NCI-H510A treated with DMSO at 0.1 percent for 48 hours (cell line): ENCODE results near the gene SCNN1B.

Source experiments
- DNase-seq: peaks from one replicate; lab custom pipeline; 2025; lab: John Stamatoyannopoulos, UW

Gene SCNN1B

GRCh38 chr16:23407436-23408127 is 105.5 kb downstream of the SCNN1B start:
- no peak for DNase-seq

GRCh38 chr16:23408242-23408822 is 106.2 kb downstream of the SCNN1B start:
- DNase-seq: no peak

GRCh38 chr16:23408823-23409298 is 106.8 kb downstream of the SCNN1B start:
- peak; percentile 32 for DNase-seq

GRCh38 chr16:23409522-23409921 is 107.4 kb downstream of the SCNN1B start:
- DNase-seq: no peak

- peak; percentile 47 for DNase-seq
Measured at GRCh38 chr16:23410176-23410575, 108.1 kb downstream of the SCNN1B start.

DNA sequence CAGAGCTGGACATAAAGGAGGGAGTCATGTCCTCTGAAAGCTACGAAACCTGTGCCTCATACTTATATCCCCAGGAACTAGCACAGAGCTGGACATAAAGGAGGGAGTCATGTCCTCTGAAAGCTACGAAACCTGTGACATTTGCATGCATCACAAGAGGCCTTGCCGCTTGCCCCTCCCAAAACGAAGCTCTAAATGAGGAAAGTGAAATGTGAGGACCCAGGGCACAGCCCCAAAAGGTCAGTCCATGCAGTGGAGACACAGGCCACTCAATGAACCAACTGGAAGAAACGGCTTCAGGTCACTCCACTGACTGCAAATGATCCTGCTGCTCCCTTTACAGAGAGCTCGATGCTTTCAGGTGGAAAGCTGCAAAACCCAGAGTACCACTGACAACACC is 112.6 kb downstream of the SCNN1B start:
- DNase-seq: no peak

GRCh38 chr16:23416816-23417215 is 114.7 kb downstream of the SCNN1B start:
- no peak for DNase-seq

GRCh38 chr16:23420011-23420410 is 117.9 kb downstream of the SCNN1B start:
- no peak for DNase-seq

DNA sequence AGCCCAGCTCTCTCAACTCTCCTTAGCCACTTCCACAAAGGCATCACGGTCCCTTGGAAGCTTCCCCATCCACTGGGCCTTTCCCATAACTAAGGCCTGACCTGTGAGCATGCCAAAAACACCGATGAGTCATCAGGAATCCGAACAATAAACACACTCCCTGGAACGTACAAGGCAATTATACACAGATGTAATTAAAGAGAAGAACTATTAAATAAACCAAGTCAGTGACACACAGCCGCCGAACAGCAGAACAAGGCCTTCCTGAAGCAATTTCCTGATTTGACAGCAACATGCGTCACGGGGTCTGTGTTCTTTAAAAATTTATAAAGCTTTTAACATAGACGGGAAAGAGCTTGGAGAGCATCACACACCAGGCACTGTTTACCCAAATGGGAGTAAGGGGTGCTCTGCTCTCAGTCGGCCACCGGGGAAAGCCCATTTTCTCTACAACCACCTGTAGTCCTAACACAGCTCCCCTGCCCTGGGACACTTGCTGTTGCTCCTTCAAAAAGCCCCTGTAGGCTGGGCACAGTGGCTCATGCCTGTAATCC is 121.5 kb downstream of the SCNN1B start:
- DNase-seq: peak; percentile 21

- DNase-seq: peak; percentile 84
Measured at GRCh38 chr16:23424292-23424958, 122.3 kb downstream of the SCNN1B start.

DNA sequence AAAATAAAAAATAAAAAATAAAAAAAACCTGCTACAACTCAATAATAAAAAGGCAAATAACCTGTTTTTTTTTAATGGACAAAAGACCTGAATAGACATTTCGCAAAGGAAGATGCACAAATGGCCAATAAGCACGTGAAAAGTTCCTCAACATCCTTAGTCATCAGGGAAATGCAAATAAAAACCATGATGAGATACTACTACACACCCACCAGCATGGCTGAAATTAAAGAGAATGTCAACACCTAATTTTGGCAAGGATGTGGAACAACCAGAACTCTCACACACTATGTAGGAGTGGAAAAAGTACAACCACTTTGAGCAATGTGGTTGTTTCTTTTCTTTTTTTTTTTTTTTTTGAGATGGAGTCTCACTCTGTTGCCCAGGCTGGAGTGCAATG is 126.2 kb downstream of the SCNN1B start:
- no peak for DNase-seq
